ENCODE results near the gene IGFBP5.

The IGFBP5 gene

GRCh38 chr2:216721141-216721540, 25.8 kb upstream of the IGFBP5 start:
- Mint-ChIP-seq H3K4me3 (no peak overlapping the region), H3K9me3 (no peaks in the 10 kb centered on the region), H3K4me1 (no peaks in the 10 kb centered on the region), H3K27ac (no peak overlapping the region), H3K36me3 (no peaks in the 10 kb centered on the region)
- ATAC-seq (no peak), DNase-seq (ENCODE audit: low spot score in 2 of 2) (no peak)

- no peak overlapping the region for H3K4me3 Mint-ChIP-seq
- no peaks in the 10 kb centered on the region for H3K9me3 Mint-ChIP-seq
- DNase-seq (ENCODE audit: low spot score in 2 of 2) (no peak), ATAC-seq (no peak)
- H3K27ac Mint-ChIP-seq, result no peak overlapping the region
- no peaks in the 10 kb centered on the region for H3K36me3 Mint-ChIP-seq
- H3K4me1 Mint-ChIP-seq, result no peaks in the 10 kb centered on the region
These were observed 25.4 kb upstream of the IGFBP5 start for GRCh38 chr2:216720722-216721121.

- H3K4me3 Mint-ChIP-seq, result no peak overlapping the region
- no peaks in the 10 kb centered on the region for H3K9me3 Mint-ChIP-seq
- H3K4me1 Mint-ChIP-seq, result no peaks in the 10 kb centered on the region
- H3K27ac Mint-ChIP-seq, result no peak overlapping the region
- ATAC-seq, result no peak
- no peak for DNase-seq (ENCODE audit: low spot score in 2 of 2)
- H3K36me3 Mint-ChIP-seq, result no peaks in the 10 kb centered on the region
These were observed 22.7 kb upstream of the IGFBP5 start for GRCh38 chr2:216717907-216718615.

DNA sequence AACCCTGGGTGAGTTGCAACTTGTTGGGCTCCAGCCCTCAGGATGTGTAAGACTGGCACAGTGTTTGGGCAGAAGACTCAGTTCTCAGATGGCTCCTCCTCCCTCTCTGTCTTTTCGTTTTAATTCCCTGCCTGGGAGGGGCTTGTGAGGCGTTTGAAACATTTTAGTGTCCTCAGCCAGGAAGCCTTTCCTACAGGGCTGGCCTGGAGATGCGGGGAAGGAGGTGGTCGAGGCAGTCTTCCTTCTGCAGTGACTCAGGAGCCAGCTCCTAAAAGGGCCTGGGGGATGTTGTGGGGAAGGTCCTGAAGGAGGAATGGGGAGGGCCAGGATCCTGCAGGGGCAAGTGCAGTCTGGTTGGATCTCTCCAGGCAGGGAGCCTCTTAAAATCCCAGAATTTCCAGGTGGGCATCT, 22.1 kb upstream of the IGFBP5 start:
- DNase-seq (ENCODE audit: low spot score in 2 of 2) (no peak), ATAC-seq (no peak)
- Mint-ChIP-seq H3K4me1 (no peaks in the 10 kb centered on the region), H3K36me3 (no peaks in the 10 kb centered on the region), H3K4me3 (no peak overlapping the region), H3K27ac (no peak overlapping the region), H3K9me3 (no peaks in the 10 kb centered on the region)

GRCh38 chr2:216716109-216716508, 20.8 kb upstream of the IGFBP5 start:
- DNase-seq (ENCODE audit: low spot score in 2 of 2), result no peak
- ATAC-seq, result no peak
- Mint-ChIP-seq H3K36me3 (no peaks in the 10 kb centered on the region), H3K9me3 (no peaks in the 10 kb centered on the region), H3K4me3 (no peak overlapping the region), H3K27ac (no peak overlapping the region), H3K4me1 (no peaks in the 10 kb centered on the region)

DNA sequence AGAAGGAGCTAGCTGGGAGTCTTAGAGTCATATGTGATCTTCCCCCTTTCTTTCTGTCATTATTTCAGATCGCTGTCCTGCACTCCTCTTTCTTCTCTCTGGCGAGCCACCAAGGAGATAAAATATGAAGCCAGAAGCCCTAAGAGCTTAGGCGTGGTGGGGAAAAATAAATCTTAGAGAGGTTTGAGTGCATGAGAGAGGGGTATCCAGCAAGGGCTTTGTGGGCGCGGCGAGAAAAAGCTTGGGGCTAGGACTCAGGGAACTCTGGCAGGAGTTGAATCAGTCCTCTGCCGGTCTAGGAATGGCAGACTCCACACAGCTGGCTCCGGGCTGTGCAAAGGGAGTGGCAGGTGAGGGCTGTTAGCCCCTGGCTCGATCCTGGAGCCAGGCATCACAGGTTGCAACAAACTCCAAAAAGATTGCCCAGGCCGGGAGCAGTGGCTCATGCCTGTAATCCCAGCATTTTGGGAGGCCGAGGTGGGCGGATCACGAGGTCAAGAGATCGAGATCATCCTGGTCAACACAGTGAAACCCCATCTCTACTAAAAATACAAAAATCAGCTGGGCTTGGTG, 20.1 kb upstream of the IGFBP5 start:
- Mint-ChIP-seq H3K9me3 (no peaks in the 10 kb centered on the region), H3K4me1 (no peaks in the 10 kb centered on the region), H3K36me3 (no peaks in the 10 kb centered on the region), H3K27ac (no peak overlapping the region), H3K4me3 (no peak overlapping the region)
- DNase-seq (ENCODE audit: low spot score in 2 of 2) (no peak), ATAC-seq (no peak)

DNA sequence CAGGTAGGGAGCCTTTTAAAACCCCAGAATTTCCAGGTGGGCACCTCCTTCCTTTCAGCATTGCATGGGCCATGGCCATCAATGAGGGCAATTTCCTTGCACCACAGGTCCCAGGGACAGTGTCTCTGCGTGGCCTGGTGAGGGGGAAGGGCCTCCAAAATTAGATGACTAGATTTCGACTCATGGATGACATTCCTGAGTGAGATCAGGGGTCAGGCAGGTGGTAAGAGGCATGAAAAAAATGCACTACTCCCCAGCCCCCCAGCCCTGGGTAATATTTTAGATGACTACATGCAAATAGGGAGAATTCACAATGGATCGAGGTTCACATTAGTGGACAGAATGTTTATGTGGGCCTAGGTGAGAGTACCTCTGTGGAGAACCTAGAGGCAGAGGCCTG, 19.0 kb upstream of the IGFBP5 start:
- Mint-ChIP-seq H3K4me1 (no peaks in the 10 kb centered on the region), H3K36me3 (no peaks in the 10 kb centered on the region), H3K27ac (no peak overlapping the region), H3K9me3 (no peaks in the 10 kb centered on the region), H3K4me3 (no peak overlapping the region)
- DNase-seq (ENCODE audit: low spot score in 2 of 2), result no peak
- ATAC-seq, result no peak

DNA sequence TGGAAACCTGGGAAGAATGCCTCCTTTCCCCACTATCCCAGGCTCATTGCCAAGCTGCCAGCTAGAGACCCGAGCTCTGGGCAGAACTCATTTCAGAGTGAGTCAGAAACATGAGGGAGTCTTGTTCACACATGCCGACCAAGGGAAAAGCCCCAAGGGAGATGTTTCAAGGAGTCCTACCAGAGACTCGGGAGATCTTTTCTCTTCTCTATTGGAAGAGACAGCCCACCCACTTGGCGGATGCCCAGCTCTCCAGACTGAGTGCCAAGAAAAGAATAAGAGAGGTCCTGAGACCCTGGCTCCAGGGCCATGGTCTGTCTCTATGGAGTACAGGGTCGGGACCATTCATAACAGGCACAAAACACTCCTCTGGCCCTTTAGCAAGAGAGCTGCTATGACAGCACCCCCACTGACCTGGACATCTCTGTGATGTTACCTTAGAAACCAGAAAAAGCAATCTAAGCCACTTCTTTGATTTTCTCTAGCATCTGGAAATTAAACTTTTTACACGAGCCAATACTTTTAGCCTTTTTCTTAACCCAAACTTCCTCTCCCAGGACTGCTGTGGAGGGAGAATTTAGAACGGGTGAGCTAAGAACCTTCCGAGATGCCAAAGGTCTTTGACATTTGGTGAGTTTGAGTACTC, 18.5 kb upstream of the IGFBP5 start:
- ATAC-seq (no peak), DNase-seq (ENCODE audit: low spot score in 2 of 2) (no peak)
- Mint-ChIP-seq H3K4me1 (no peaks in the 10 kb centered on the region), H3K27ac (no peak overlapping the region), H3K36me3 (no peaks in the 10 kb centered on the region), H3K9me3 (no peaks in the 10 kb centered on the region), H3K4me3 (no peak overlapping the region)

DNA sequence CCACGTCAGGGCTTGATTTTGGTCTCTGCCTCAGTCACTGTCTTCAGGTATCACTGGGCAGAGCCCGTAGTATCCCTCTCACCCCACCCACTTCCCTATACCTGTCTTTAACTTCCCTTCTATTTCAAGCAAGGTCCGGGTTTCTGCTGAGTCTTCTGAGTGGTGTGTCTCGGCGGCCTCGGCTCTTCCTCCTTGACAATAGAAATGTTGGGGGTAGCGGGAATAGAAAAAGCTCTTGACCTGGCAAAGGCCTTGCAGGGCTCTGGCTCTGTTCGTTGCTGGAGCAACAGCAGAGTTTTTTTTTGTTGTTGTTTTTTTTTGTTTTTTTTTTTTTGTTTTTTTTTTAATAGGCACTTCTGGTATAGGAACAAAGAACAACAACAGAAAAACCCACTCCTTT, 16.0 kb upstream of the IGFBP5 start:
- H3K9me3 Mint-ChIP-seq, result no peaks in the 10 kb centered on the region
- H3K27ac Mint-ChIP-seq, result no peak overlapping the region
- ATAC-seq (no peak), DNase-seq (ENCODE audit: low spot score in 2 of 2) (no peak)
- H3K36me3 Mint-ChIP-seq, result no peaks in the 10 kb centered on the region
- H3K4me1 Mint-ChIP-seq, result no peaks in the 10 kb centered on the region
- H3K4me3 Mint-ChIP-seq, result no peak overlapping the region

DNA sequence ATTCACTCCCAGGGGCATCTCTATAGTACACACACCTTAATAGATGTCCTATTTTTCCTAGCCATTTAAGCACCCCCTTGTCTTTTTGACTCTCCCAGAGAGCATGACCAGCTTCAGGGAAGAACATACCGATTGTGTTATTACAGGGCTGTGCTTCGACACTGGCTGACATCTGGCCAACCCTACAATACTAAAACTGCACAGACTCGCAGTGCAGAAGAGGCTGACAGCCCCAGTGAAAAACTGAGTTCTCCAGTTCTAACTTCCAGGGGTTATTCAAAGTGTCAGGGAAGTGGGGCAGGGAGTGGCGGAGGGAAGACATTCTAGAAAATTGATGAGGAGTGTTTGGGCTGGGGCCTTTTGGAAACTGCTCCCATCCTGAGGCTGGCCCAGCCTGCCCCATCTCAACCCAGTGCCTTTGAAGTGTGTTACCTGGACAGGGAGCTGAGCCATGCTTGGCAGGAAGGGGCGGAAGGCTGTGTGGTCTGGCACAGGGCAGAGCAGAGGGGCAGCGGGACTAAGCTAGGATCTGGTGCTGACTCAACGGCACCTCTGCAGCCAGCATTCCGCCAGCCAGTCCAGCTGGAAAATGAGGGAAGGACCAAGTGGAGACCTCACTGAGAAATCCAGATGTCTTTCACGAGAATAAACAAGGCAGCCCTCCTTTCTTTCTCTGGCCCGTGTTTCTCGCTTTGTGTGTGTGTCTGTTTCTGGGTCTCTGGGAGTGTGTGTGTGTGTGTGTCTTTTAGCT, 15.4 kb upstream of the IGFBP5 start:
- ATAC-seq, result no peak
- no peak overlapping the region for H3K4me3 Mint-ChIP-seq

DNA sequence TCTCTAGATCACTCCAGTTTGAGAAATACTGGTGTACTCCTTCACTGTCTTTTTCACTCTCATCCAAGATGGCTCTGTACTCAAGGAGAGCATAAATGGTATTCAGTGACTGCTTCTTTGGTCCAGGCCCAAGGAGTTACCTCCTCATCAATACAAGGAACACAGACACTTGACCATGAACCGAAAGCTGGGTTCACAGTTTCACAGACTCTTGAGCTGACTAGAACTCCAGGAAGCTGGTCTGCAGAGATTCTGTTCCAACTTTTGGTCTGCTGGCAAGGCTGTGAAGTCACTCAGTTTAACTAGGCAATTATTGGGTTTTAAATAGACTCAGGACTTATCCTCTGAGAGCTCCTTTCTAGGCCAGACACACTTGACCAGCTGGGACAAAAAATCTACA, 7.4 kb upstream of the IGFBP5 start:
- ATAC-seq (no peak), DNase-seq (ENCODE audit: low spot score in 2 of 2) (no peak)
- Mint-ChIP-seq H3K4me3 (no peak overlapping the region), H3K9me3 (no peaks in the 10 kb centered on the region), H3K4me1 (no peaks in the 10 kb centered on the region), H3K36me3 (no peaks in the 10 kb centered on the region), H3K27ac (no peak overlapping the region)

More for the DNA sequence above, 15.4 kb upstream of the IGFBP5 start:
- DNase-seq (ENCODE audit: low spot score in 2 of 2), result no peak
- H3K36me3 Mint-ChIP-seq, result no peaks in the 10 kb centered on the region
- H3K4me1 Mint-ChIP-seq, result no peaks in the 10 kb centered on the region
- H3K9me3 Mint-ChIP-seq, result no peaks in the 10 kb centered on the region
- H3K27ac Mint-ChIP-seq, result no peak overlapping the region

- no peak for ATAC-seq
These were observed 6.2 kb upstream of the IGFBP5 start for GRCh38 chr2:216701544-216701943.

DNA sequence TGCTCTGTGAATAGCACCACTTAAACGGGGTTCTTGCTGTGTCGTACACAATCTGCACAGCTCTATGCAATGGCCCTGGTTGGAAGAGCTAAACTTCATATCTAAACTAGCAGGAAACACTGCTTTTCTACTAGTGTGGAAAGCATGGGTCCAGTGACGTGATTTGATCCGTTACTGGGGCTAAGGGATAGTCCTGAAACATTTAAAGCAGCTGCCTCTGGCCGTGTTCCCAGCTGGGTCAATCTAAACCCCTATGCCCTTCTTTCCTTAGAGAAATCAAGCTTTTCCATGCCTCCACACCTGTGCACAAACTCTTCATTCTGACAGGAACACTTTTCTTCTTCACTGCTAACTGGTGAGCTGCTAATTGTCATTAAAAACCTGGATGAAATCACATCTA, 5.4 kb upstream of the IGFBP5 start:
- Mint-ChIP-seq H3K4me1 (no peaks in the 10 kb centered on the region), H3K27ac (no peak overlapping the region), H3K9me3 (no peaks in the 10 kb centered on the region), H3K4me3 (no peak overlapping the region), H3K36me3 (no peaks in the 10 kb centered on the region)
- no peak for ATAC-seq
- no peak for DNase-seq (ENCODE audit: low spot score in 2 of 2)

More at GRCh38 chr2:216701544-216701943, 6.2 kb upstream of the IGFBP5 start:
- no peak for DNase-seq (ENCODE audit: low spot score in 2 of 2)
- H3K36me3 Mint-ChIP-seq, result no peaks in the 10 kb centered on the region
- no peaks in the 10 kb centered on the region for H3K9me3 Mint-ChIP-seq
- no peak overlapping the region for H3K4me3 Mint-ChIP-seq
- no peak overlapping the region for H3K27ac Mint-ChIP-seq
- no peaks in the 10 kb centered on the region for H3K4me1 Mint-ChIP-seq

DNA sequence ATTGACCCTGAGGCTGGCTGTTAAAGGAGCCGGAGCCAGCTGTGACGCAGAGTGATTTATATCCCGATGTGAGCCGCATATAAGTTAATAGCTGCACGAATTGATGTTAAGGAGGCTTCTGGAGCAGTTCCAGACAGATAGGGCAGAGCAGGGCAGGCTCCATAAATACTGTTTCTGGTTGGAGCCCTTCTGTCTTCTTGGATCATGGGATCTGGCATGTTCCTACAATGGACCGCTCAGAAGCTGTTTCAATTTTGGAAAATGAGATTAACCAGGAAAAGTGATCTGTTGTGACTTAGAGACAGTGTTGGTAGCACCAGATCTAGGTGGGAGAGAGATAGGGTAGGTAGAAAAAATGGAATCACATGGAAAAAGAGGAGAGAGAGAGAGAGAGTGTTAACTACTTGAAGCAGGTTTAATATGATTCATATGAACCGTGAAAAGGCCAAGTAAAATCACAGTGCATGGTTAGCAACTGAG, 4.8 kb upstream of the IGFBP5 start:
- no peaks in the 10 kb centered on the region for H3K9me3 Mint-ChIP-seq
- H3K27ac Mint-ChIP-seq, result no peak overlapping the region
- no peaks in the 10 kb centered on the region for H3K36me3 Mint-ChIP-seq
- no peaks in the 10 kb centered on the region for H3K4me1 Mint-ChIP-seq
- H3K4me3 Mint-ChIP-seq, result no peak overlapping the region
- DNase-seq (ENCODE audit: low spot score in 2 of 2) (no peak), ATAC-seq (no peak)

- H3K4me3 Mint-ChIP-seq, result no peak overlapping the region
- H3K36me3 Mint-ChIP-seq, result no peaks in the 10 kb centered on the region
- peaks cover 1% of the 10 kb centered on the region for H3K4me1 Mint-ChIP-seq
- H3K27ac Mint-ChIP-seq, result no peak overlapping the region
- ATAC-seq (peak; percentile 57), DNase-seq (ENCODE audit: low spot score in 2 of 2) (no peak)
- no peaks in the 10 kb centered on the region for H3K9me3 Mint-ChIP-seq
These were observed 3.5 kb upstream of the IGFBP5 start for GRCh38 chr2:216698895-216699294.

Measured in stimulated activated effector memory CD8-positive, alpha-beta T cell treated with anti-CD3 and anti-CD28 coated beads, Interleukin-12 subunit alpha, Interleukin-12 subunit beta, amount 100 ng/mL, for 72 hours (primary cell).